HL-60 (cell line): ENCODE data around the gene SH3YL1.

Experiments
- DNase-seq, 2 experiments: peaks; one replicate each; pipeline ENCODE4 v3.0.0-alpha.2; 2010 to 2020; ENCODE audit warnings: low read depth in 1 of 2, low spot score in 1 of 2
- H3K27ac ChIP-seq: fragments of 250-450 bp; sonication (Bioruptor Pico); replicated peaks from 2 replicates; pipeline ENCODE4 v1.5.1; 2020; ENCODE audit warnings: mild to moderate bottlenecking, moderate library complexity
- H3K27me3 ChIP-seq: fragments of 250-450 bp; sonication (Bioruptor Pico); 2 replicates; pipeline ENCODE4 v1.5.1; 2021; ENCODE audit warnings: mild to moderate bottlenecking, moderate library complexity; ENCODE audit not compliant: insufficient read depth, poor library complexity, severe bottlenecking
- H3K4me3 ChIP-seq: replicated peaks from 2 replicates; pipeline ENCODE4 v1.5.1; 2011; ENCODE audit warnings: mild to moderate bottlenecking, control low read depth, low read length; ENCODE audit not compliant: insufficient read depth
- CTCF ChIP-seq: IDR thresholded peaks from one replicate; pipeline ENCODE4 v1.5.1; 2011; ENCODE audit warnings: low read length, control low read depth, inconsistent platforms; ENCODE audit not compliant: insufficient read depth
- GABPA ChIP-seq: IDR thresholded peaks from 2 replicates; pipeline ENCODE4 v1.6.1; 2012; ENCODE audit warnings: low read depth
- POLR2AphosphoS5 ChIP-seq: IDR thresholded peaks from 2 replicates; pipeline ENCODE4 v1.6.1; 2012; ENCODE audit warnings: low read depth
- SPI1 ChIP-seq: IDR thresholded peaks from 2 replicates; pipeline ENCODE4 v1.6.1; 2012; ENCODE audit warnings: low read depth, mild to moderate bottlenecking, borderline replicate concordance
- TF ChIP-seq, protein P1 (sequence below): IDR thresholded peaks from 2 replicates; pipeline ENCODE4 v1.6.1; 2012; ENCODE audit warnings: low read depth; ENCODE audit not compliant: insufficient replicate concordance

The SH3YL1 gene

GRCh38 chr2:233030-233429 lies 30.8 kb downstream of the SH3YL1 start:
- Histone ChIP-seq H3K27me3 (no peaks in the 10 kb centered on the region), H3K4me3 (no peak overlapping the region), H3K27ac (no peak overlapping the region)
- no peak for DNase-seq
- TF ChIP-seq POLR2AphosphoS5, result no peak
- TF ChIP-seq SPI1, result no peak
- no peak for TF ChIP-seq GABPA
- TF ChIP-seq CTCF, result no peak
- TF ChIP-seq, protein P1, sequence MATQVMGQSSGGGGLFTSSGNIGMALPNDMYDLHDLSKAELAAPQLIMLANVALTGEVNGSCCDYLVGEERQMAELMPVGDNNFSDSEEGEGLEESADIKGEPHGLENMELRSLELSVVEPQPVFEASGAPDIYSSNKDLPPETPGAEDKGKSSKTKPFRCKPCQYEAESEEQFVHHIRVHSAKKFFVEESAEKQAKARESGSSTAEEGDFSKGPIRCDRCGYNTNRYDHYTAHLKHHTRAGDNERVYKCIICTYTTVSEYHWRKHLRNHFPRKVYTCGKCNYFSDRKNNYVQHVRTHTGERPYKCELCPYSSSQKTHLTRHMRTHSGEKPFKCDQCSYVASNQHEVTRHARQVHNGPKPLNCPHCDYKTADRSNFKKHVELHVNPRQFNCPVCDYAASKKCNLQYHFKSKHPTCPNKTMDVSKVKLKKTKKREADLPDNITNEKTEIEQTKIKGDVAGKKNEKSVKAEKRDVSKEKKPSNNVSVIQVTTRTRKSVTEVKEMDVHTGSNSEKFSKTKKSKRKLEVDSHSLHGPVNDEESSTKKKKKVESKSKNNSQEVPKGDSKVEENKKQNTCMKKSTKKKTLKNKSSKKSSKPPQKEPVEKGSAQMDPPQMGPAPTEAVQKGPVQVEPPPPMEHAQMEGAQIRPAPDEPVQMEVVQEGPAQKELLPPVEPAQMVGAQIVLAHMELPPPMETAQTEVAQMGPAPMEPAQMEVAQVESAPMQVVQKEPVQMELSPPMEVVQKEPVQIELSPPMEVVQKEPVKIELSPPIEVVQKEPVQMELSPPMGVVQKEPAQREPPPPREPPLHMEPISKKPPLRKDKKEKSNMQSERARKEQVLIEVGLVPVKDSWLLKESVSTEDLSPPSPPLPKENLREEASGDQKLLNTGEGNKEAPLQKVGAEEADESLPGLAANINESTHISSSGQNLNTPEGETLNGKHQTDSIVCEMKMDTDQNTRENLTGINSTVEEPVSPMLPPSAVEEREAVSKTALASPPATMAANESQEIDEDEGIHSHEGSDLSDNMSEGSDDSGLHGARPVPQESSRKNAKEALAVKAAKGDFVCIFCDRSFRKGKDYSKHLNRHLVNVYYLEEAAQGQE, result no peak

DNA sequence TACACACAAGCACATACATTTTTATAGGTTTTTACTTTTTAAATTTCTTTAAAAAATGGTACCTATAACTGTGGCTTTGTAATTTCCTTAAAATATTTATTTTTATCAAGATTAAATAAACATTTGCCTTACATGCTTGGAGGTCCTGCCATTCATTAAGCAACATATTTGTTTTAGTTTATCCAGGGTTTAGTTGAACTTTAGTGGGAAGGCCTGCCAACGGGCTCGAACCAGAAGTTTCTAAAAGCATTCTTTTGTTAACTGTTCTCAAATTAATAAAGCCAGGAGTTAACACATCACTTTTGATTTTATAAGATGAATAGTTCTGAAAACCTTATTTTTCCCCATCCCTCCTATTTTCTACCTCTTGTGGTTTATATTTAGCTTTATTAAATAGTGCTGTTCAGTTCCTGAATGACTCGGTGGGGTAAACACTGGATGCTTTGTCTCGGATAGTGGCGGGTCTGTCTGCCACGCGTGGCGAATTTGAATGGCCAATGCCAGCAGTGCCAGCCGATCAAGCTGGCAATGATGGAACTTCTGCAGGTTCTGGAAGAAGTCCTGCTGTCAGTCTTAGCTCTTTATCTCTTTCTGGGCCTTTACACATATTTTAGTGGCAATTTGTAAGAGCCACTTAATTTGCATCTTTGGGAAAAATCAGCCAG lies 32.2 kb downstream of the SH3YL1 start:
- H3K4me3 ChIP-seq, result no peak overlapping the region
- DNase-seq, result no peak
- H3K27ac ChIP-seq, result no peak overlapping the region
- H3K27me3 ChIP-seq, result no peaks in the 10 kb centered on the region
- no peak for TF ChIP-seq SPI1
- no peak for TF ChIP-seq POLR2AphosphoS5
- TF ChIP-seq GABPA, result no peak
- no peak for TF ChIP-seq CTCF
- TF ChIP-seq, protein P1, result no peak

GRCh38 chr2:228518-229278 lies 35.1 kb downstream of the SH3YL1 start:
- DNase-seq, result no peak
- TF ChIP-seq POLR2AphosphoS5, result no peak
- TF ChIP-seq SPI1, result no peak
- TF ChIP-seq, protein P1, result no peak
- TF ChIP-seq GABPA, result no peak

More at GRCh38 chr2:228518-229278, 35.1 kb downstream of the SH3YL1 start:
- Histone ChIP-seq H3K27ac (no peak overlapping the region), H3K4me3 (no peak overlapping the region), H3K27me3 (no peaks in the 10 kb centered on the region)
